ENCODE results near the gene ADAMTS5. TPM values are rescaled to one million over a fixed set of nuclear protein-coding genes. Genes with fewer than 3 reads are reported as not detected.

ADAMTS5 gene
- total and polyA plus RNA-seq, 8 donors = 1.5 to 11.4 (median 8.6) TPM

- no peak for DNase-seq
- Histone ChIP-seq H3K4me3 (no peak overlapping the region), H3K27ac (no peak overlapping the region), H3K4me1 (no peaks in the 10 kb centered on the region), H3K9me3 (no peaks in the 10 kb centered on the region), H3K36me3 (no peaks in the 10 kb centered on the region), H3K27me3 (no peaks in the 10 kb centered on the region)
- ATAC-seq = no peak
- intact Hi-C loops (cut with DNase I) = no loop called here
- TF ChIP-seq, protein P1, sequence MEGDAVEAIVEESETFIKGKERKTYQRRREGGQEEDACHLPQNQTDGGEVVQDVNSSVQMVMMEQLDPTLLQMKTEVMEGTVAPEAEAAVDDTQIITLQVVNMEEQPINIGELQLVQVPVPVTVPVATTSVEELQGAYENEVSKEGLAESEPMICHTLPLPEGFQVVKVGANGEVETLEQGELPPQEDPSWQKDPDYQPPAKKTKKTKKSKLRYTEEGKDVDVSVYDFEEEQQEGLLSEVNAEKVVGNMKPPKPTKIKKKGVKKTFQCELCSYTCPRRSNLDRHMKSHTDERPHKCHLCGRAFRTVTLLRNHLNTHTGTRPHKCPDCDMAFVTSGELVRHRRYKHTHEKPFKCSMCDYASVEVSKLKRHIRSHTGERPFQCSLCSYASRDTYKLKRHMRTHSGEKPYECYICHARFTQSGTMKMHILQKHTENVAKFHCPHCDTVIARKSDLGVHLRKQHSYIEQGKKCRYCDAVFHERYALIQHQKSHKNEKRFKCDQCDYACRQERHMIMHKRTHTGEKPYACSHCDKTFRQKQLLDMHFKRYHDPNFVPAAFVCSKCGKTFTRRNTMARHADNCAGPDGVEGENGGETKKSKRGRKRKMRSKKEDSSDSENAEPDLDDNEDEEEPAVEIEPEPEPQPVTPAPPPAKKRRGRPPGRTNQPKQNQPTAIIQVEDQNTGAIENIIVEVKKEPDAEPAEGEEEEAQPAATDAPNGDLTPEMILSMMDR (IDR thresholded peaks at IDR 0.05) = no peak
Measured at GRCh38 chr21:26952374-26953066, 14.4 kb downstream of the ADAMTS5 start.

GRCh38 chr21:26949830-26950229 lies 17.1 kb downstream of the ADAMTS5 start:
- Histone ChIP-seq H3K4me3 (no peak overlapping the region), H3K27me3 (no peaks in the 10 kb centered on the region), H3K4me1 (peaks cover 0 to 16% of the 10 kb centered on the region in 2 donors), H3K9me3 (no peaks in the 10 kb centered on the region), H3K27ac (no peak overlapping the region), H3K36me3 (no peaks in the 10 kb centered on the region)
- intact Hi-C loops (cut with DNase I) = no loop called here
- no peak for DNase-seq
- no peak for ATAC-seq
- TF ChIP-seq, protein P1 (IDR thresholded peaks at IDR 0.05) = no peak

DNA sequence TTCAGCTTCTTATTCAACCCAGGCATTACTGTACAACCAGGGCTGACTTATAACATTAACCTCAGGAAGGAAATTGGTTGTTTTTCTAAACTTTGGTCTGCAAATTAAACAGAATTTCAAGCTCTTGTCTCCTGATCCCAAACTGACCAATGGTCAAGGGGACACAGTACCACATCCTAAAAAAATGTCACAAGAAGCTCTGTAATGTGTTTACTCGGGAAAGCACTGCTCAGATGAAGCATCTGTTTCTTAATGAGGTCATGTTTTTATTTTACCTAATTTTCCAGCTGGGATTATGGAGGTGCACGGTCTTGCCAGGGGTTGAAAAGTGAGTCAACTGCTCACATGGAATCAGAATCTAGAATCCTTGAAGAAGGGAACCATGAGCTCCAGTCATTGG lies 18.7 kb downstream of the ADAMTS5 start:
- Histone ChIP-seq H3K4me1 (peaks cover 0 to 16% of the 10 kb centered on the region in 2 donors), H3K36me3 (no peaks in the 10 kb centered on the region), H3K9me3 (no peaks in the 10 kb centered on the region), H3K27me3 (no peaks in the 10 kb centered on the region), H3K4me3 (no peak overlapping the region), H3K27ac (no peak overlapping the region)
- intact Hi-C loops (cut with DNase I) = no loop called here
- TF ChIP-seq, protein P1 (IDR thresholded peaks at IDR 0.05) = no peak
- DNase-seq (no peak), ATAC-seq (no peak)

DNA sequence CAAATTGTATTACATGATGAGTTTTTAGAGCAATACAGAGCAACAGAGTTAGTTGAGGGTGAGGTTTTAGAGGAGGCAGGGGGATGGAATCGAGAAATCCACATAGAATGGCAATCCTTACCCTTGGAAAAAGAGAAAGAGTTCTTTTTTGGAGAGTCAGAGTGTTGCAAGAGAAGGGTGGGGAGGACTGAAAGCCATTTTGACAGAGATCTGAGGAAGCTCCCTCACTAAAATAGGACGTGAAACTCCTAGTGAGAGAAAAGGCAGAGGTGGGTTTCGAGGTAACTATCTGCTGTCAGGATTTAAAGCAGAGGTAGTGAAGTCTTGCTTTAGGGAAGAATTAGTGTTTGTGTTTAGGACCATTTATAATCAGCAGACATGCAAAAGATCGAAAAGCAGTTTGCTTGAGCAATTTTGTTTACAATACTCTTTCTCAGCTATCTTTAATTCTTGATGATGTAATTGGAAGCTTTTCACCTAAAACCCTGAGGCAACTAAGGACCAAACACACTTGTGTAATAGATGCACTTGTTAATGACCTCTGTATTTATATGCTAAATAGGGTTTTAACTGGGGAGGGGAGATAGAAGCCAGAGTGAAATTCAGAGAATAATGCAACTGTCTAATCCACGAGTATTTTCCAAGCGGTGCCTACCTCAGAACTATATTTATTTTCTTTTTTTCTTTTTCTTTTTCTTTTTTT lies 20.0 kb downstream of the ADAMTS5 start:
- intact Hi-C loops (cut with DNase I) = no loop called here
- ATAC-seq = no peak
- Histone ChIP-seq H3K4me3 (no peak overlapping the region), H3K36me3 (no peaks in the 10 kb centered on the region), H3K27ac (no peak overlapping the region), H3K4me1 (peaks cover 0 to 16% of the 10 kb centered on the region in 2 donors), H3K27me3 (no peaks in the 10 kb centered on the region), H3K9me3 (no peaks in the 10 kb centered on the region)
- TF ChIP-seq, protein P1 (IDR thresholded peaks at IDR 0.05) = no peak
- DNase-seq = no peak

DNA sequence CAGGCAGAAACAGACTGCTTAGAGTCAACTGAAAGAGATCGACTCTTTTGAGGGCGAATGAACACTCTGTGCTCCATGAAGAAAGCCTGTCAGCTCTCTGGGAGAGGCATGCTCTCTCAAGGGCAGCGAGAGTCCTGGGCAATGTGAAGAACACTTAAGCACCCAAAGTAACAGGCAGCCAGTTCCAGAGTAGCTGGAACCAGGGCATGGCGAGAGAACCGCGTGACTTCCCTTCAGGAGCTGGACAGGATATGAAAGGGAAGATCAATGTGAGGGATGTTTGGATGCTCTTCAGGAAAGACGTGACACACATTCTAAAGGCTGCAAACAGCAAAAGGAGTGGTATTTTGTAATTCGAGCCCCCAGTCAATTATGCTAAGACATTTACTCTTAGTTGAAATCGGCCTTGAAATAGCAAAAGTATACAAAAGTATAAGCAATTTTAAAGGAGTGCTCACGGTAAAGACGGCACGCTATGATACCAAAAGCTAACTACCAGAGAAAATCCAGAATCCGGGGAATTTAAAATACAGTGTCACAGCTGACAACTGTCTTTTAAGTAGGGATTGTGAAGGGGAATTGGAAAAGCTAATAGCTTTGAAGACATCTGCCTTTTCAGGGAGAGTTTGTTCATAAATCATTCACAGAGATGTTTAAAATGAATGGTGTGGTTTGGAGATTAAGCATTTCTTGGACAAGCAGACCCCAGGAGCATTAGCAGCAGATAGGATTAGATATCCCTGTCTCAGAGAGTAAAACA lies 20.8 kb downstream of the ADAMTS5 start:
- Histone ChIP-seq H3K9me3 (no peaks in the 10 kb centered on the region), H3K27ac (peak overlapping the region in 1 of 2 donors; percentile 8), H3K36me3 (no peaks in the 10 kb centered on the region), H3K27me3 (no peaks in the 10 kb centered on the region), H3K4me3 (no peak overlapping the region), H3K4me1 (peaks cover 0 to 16% of the 10 kb centered on the region in 2 donors)
- TF ChIP-seq, protein P1 (IDR thresholded peaks at IDR 0.05) = no peak
- DNase-seq (peak in 1 of 4 donors; percentile 53), ATAC-seq (peak; percentile 98)
- intact Hi-C loops (cut with DNase I) = no loop called here
